Activated CD8-positive, alpha-beta T cell treated with anti-CD3 and anti-CD28 coated beads, Interleukin-2, amount 10 ng/mL, durations not matched to agents 7 days and 5 days (primary cell): ENCODE results near the gene TDRD7. TPM values are rescaled to one million over a fixed set of nuclear protein-coding genes. Genes with fewer than 3 reads are reported as not detected.

Experiments used
- ATAC-seq: fragments of 150-1000 bp; cut with Tn5 transposase; one replicate; pipeline ENCODE4 v1.10.0; 2021; ENCODE audit warnings: moderate library complexity
- CTCF ChIA-PET: fragments of 350-600 bp; sonication (Branson Sonifier 250); formaldehyde crosslinking; loops from one replicate; lab custom pipeline; 2021; ENCODE audit warnings: antibody characterized with exemption; lab: Charles Lee
- POLR2A ChIA-PET: fragments of 350-600 bp; sonication (Branson Sonifier 250); formaldehyde crosslinking; loops from one replicate; lab custom pipeline; 2021; ENCODE audit warnings: antibody characterized with exemption; lab: Charles Lee
- DNase-seq: peaks from one replicate; pipeline ENCODE4 v3.0.0-alpha.2; 2020
- H3K27ac Mint-ChIP-seq: one replicate; pipeline ENCODE4 v1.8.0; 2021; ENCODE audit warnings: mild to moderate bottlenecking, mixed read lengths
- H3K27me3 Mint-ChIP-seq: one replicate; pipeline ENCODE4 v1.8.0; 2021; ENCODE audit warnings: low read depth, mixed read lengths
- H3K36me3 Mint-ChIP-seq: one replicate; pipeline ENCODE4 v1.8.0; 2021; ENCODE audit warnings: low read depth, mixed read lengths
- H3K4me1 Mint-ChIP-seq: one replicate; pipeline ENCODE4 v1.8.0; 2021; ENCODE audit warnings: low read depth, mixed read lengths
- H3K4me3 Mint-ChIP-seq: one replicate; pipeline ENCODE4 v1.8.0; 2021; ENCODE audit warnings: mild to moderate bottlenecking, mixed read lengths
- H3K9me3 Mint-ChIP-seq: one replicate; pipeline ENCODE4 v1.8.0; 2022; ENCODE audit warnings: mixed read lengths; ENCODE audit not compliant: insufficient read depth
- total RNA-seq, 2 experiments: library from RNA; stranded (reverse); gene quantifications; one replicate each; pipeline ENCODE4 v1.2.3, GENCODE V29; 2021

Gene TDRD7
- total RNA-seq, 2 experiments from 2014 or later: 9.3 to 9.6 TPM

- ChIA-PET POLR2A (no interaction called here), CTCF (interaction anchor here (0.8 to 1.3 kb wide), 5 partner anchors 8 to 1532 kb away, joined by 3 to 4 read pairs (median 3); no protein-coding TSS in a partner anchor)
- ATAC-seq (no peak), DNase-seq (no peak)
- H3K9me3 Mint-ChIP-seq: peaks cover 9% of the 10 kb centered on the region
- peaks cover 46% of the 10 kb centered on the region for H3K27me3 Mint-ChIP-seq
- H3K27ac Mint-ChIP-seq: no peak overlapping the region
- peaks cover 5% of the 10 kb centered on the region for H3K36me3 Mint-ChIP-seq
- no peak overlapping the region for H3K4me3 Mint-ChIP-seq
- peaks cover 5% of the 10 kb centered on the region for H3K4me1 Mint-ChIP-seq
Observed at GRCh38 chr9:97406620-97407177, 5.2 kb upstream of the TDRD7 start.

DNA sequence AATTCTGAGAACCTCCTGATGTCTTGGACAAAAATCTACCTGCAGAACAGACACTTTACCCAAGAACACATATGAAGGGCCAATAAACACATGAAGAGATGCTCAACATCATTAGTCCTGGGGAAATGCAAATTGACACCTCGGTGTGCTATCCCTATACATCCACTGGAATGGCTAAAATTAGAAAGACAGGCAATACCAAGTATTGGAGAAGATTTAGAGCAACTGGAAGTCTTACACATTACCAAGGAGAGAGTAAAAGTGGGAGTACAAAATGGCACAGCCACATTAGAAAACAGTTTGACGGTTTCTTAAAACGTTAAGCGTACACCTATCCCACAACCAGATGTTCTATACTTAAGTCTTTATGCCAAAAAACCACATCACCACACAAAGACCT is 3.3 kb upstream of the TDRD7 start:
- DNase-seq (no peak), ATAC-seq (no peak)
- Mint-ChIP-seq H3K27me3 (peaks cover 41% of the 10 kb centered on the region), H3K9me3 (peaks cover 8% of the 10 kb centered on the region), H3K4me3 (no peak overlapping the region), H3K4me1 (peaks cover 17% of the 10 kb centered on the region), H3K36me3 (peaks cover 4% of the 10 kb centered on the region), H3K27ac (no peak overlapping the region)
- POLR2A ChIA-PET: no interaction called here
- CTCF ChIA-PET: interaction anchor here (1.0 to 8.3 kb wide), 3 partner anchors 10 to 206 kb away, joined by 3 to 49 read pairs (median 4); no protein-coding TSS in a partner anchor

DNA sequence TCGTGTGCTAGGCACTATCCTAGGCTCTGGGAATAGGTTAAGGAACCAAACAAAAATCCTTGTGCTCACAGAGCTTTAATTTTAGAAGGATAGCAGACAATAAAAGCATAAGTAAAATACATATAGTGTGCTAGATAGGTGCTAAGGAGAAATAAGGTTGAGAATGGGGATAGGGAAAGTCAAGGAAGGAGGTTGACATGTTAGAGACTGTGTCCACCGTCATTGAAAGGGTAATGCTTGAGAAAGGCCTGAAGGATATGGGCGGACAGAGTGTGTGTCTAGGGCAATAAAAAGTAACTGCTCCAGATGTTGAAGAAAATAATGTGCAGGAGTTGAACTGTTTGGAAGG is 482 bp upstream of the TDRD7 start:
- Mint-ChIP-seq H3K27me3 (peaks cover 30% of the 10 kb centered on the region), H3K4me1 (peaks cover 28% of the 10 kb centered on the region), H3K27ac (peak overlapping the region; percentile 74), H3K9me3 (no peaks in the 10 kb centered on the region), H3K36me3 (no peaks in the 10 kb centered on the region), H3K4me3 (peak overlapping the region; percentile 80)
- ChIA-PET POLR2A (no interaction called here), CTCF (interaction anchor here (0.8 to 8.3 kb wide), 13 partner anchors 9 to 651 kb away, joined by 3 to 49 read pairs (median 4); partner anchors contain the start of genes NCBP1 and TSTD2)
- ATAC-seq (no peak), DNase-seq (no peak)

- peaks cover 19% of the 10 kb centered on the region for H3K27me3 Mint-ChIP-seq
- peak overlapping the region; percentile 51 for H3K27ac Mint-ChIP-seq
- no peaks in the 10 kb centered on the region for H3K36me3 Mint-ChIP-seq
- H3K4me1 Mint-ChIP-seq: peaks cover 28% of the 10 kb centered on the region
- H3K9me3 Mint-ChIP-seq: no peaks in the 10 kb centered on the region
- DNase-seq (no peak), ATAC-seq (no peak)
- peak overlapping the region; percentile 82 for H3K4me3 Mint-ChIP-seq
- POLR2A ChIA-PET: interaction anchor here (1.2 kb wide), 1 partner anchor 16 kb away, joined by 5 read pairs; no protein-coding TSS in a partner anchor
- CTCF ChIA-PET: interaction anchor here (0.6 to 8.3 kb wide), 23 partner anchors 9 to 556 kb away, joined by 3 to 49 read pairs (median 4); partner anchors contain the start of genes NCBP1, TMOD1 and TSTD2
Observed at GRCh38 chr9:97412626-97413385, 910 bp downstream of the TDRD7 start.

- ATAC-seq (no peak), DNase-seq (no peak)
- ChIA-PET CTCF (interaction anchor here (1.0 to 8.3 kb wide), 8 partner anchors 11 to 185 kb away, joined by 3 to 49 read pairs (median 5); no protein-coding TSS in a partner anchor), POLR2A (no interaction called here)
- Mint-ChIP-seq H3K4me3 (peak overlapping the region; percentile 82), H3K27ac (no peak overlapping the region), H3K4me1 (peaks cover 28% of the 10 kb centered on the region), H3K36me3 (no peaks in the 10 kb centered on the region), H3K27me3 (peaks cover 12% of the 10 kb centered on the region), H3K9me3 (no peaks in the 10 kb centered on the region)
Observed at GRCh38 chr9:97413462-97413861, 1.6 kb downstream of the TDRD7 start.

- Mint-ChIP-seq H3K27ac (no peak overlapping the region), H3K27me3 (no peaks in the 10 kb centered on the region), H3K4me3 (no peak overlapping the region), H3K4me1 (peaks cover 28% of the 10 kb centered on the region), H3K36me3 (no peaks in the 10 kb centered on the region), H3K9me3 (no peaks in the 10 kb centered on the region)
- CTCF ChIA-PET: interaction anchor here (1.0 to 8.3 kb wide), 4 partner anchors 8 to 200 kb away, joined by 3 to 49 read pairs (median 4); no protein-coding TSS in a partner anchor
- no peak for DNase-seq
- ATAC-seq: no peak
- POLR2A ChIA-PET: no interaction called here
Observed at GRCh38 chr9:97415146-97415545, 3.2 kb downstream of the TDRD7 start.

- ChIA-PET POLR2A (no interaction called here), CTCF (interaction anchor here (1.9 kb wide), 1 partner anchor 32 kb away, joined by 5 read pairs; no protein-coding TSS in a partner anchor)
- peaks cover 2% of the 10 kb centered on the region for H3K27me3 Mint-ChIP-seq
- no peak for DNase-seq
- no peak overlapping the region for H3K4me3 Mint-ChIP-seq
- ATAC-seq: no peak
- H3K36me3 Mint-ChIP-seq: peaks cover 5% of the 10 kb centered on the region
- peaks cover 7% of the 10 kb centered on the region for H3K9me3 Mint-ChIP-seq
- peaks cover 8% of the 10 kb centered on the region for H3K4me1 Mint-ChIP-seq
- H3K27ac Mint-ChIP-seq: no peak overlapping the region
Observed at GRCh38 chr9:97418880-97419279, 7.0 kb downstream of the TDRD7 start.

DNA sequence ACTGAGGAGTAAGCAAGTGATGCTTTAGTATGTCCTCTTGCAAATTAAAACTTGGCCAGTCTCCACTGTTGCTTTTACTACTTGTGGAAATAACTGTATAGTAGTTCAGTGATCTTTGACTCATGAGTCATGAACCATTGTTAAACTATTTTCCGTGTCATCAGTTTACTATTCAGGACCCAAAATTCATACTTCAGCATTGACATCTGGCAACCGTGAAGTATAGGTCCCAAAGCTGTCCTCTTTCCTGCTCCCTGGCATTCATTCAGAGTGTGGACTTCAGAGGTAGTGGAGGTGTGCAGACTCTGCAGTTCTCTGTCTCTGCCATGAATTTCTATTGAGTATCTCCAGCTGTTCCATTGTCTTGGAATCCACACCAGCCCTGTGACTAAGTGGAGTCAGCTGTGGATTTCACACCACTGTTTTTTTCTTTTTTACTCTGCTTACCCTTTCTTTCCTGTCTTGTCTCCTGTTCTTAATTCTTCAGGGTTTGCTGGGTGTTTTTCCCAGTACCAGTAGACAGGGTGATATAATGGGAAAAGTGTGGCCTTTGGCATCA is 7.5 kb downstream of the TDRD7 start:
- H3K27me3 Mint-ChIP-seq: peaks cover 2% of the 10 kb centered on the region
- CTCF ChIA-PET: interaction anchor here (0.8 to 1.9 kb wide), 2 partner anchors 32 to 179 kb away, joined by 3 to 5 read pairs; no protein-coding TSS in a partner anchor

GRCh38 chr9:97425336-97425972 is 13.6 kb downstream of the TDRD7 start:
- Mint-ChIP-seq H3K27me3 (peaks cover 2% of the 10 kb centered on the region), H3K9me3 (peaks cover 7% of the 10 kb centered on the region), H3K4me3 (no peak overlapping the region), H3K27ac (no peak overlapping the region), H3K36me3 (peaks cover 15% of the 10 kb centered on the region), H3K4me1 (no peaks in the 10 kb centered on the region)
- ChIA-PET POLR2A (no interaction called here), CTCF (interaction anchor here (0.7 to 1.4 kb wide), 2 partner anchors 13 to 14 kb away, joined by 3 to 4 read pairs; partner anchors contain the start of gene TDRD7)
- no peak for DNase-seq
- no peak for ATAC-seq

More for the DNA sequence above, 7.5 kb downstream of the TDRD7 start:
- no peak for DNase-seq
- POLR2A ChIA-PET: no interaction called here
- Mint-ChIP-seq H3K4me3 (no peak overlapping the region), H3K27ac (no peak overlapping the region), H3K4me1 (peaks cover 7% of the 10 kb centered on the region), H3K9me3 (peaks cover 7% of the 10 kb centered on the region), H3K36me3 (peaks cover 8% of the 10 kb centered on the region)
- ATAC-seq: no peak

GRCh38 chr9:97425973-97426336 is 14.1 kb downstream of the TDRD7 start:
- ChIA-PET POLR2A (no interaction called here), CTCF (interaction anchor here (0.7 kb wide), 1 partner anchor 14 kb away, joined by 3 read pairs; the partner anchor contains the start of gene TDRD7)
- Mint-ChIP-seq H3K4me3 (no peak overlapping the region), H3K9me3 (peaks cover 7% of the 10 kb centered on the region), H3K27me3 (peaks cover 2% of the 10 kb centered on the region), H3K4me1 (no peaks in the 10 kb centered on the region), H3K27ac (no peak overlapping the region), H3K36me3 (peaks cover 18% of the 10 kb centered on the region)
- DNase-seq (no peak), ATAC-seq (no peak)

GRCh38 chr9:97427885-97428284 is 16.0 kb downstream of the TDRD7 start:
- ChIA-PET CTCF (interaction anchor here (1.3 kb wide), 1 partner anchor 14 kb away, joined by 3 read pairs; no protein-coding TSS in a partner anchor), POLR2A (no interaction called here)
- Mint-ChIP-seq H3K4me1 (peaks cover 4% of the 10 kb centered on the region), H3K27me3 (peaks cover under 1% of the 10 kb centered on the region), H3K36me3 (peaks cover 20% of the 10 kb centered on the region), H3K9me3 (peaks cover 6% of the 10 kb centered on the region), H3K4me3 (no peak overlapping the region), H3K27ac (no peak overlapping the region)
- ATAC-seq: no peak
- DNase-seq: no peak
